Mesendoderm (in vitro differentiated cells): ENCODE results near the gene ZDHHC1.

Experiments
- DNase-seq: peaks from one replicate; pipeline ENCODE4 v3.0.0; 2013
- H2AK5ac ChIP-seq: 2 replicates; pipeline ENCODE4 v1.6.1; 2013; ENCODE audit warnings: low read length, inconsistent platforms
- H2BK120ac ChIP-seq: 2 replicates; pipeline ENCODE4 v1.6.1; 2013; ENCODE audit warnings: low read depth, mild to moderate bottlenecking, low read length, moderate library complexity, mixed read lengths
- H2BK15ac ChIP-seq: replicated peaks from 2 replicates; pipeline ENCODE4 v1.6.1; 2013; ENCODE audit warnings: low read depth, mild to moderate bottlenecking, moderate library complexity
- H2BK5ac ChIP-seq: 2 replicates; pipeline ENCODE4 v1.6.1; 2013; ENCODE audit warnings: low read length, inconsistent platforms
- H3K18ac ChIP-seq: 2 replicates; pipeline ENCODE4 v1.6.1; 2013; ENCODE audit warnings: mild to moderate bottlenecking, low read length, mixed read lengths
- H3K23ac ChIP-seq: one replicate; pipeline ENCODE4 v1.6.1; 2013; ENCODE audit warnings: low read length
- H3K27ac ChIP-seq: 2 replicates; pipeline ENCODE4 v1.5.1; 2013; ENCODE audit warnings: low read depth, mild to moderate bottlenecking, inconsistent platforms, low read length, moderate library complexity
- H3K27me3 ChIP-seq: 2 replicates; pipeline ENCODE4 v1.6.1; 2013; ENCODE audit warnings: low read length, control low read depth, mild to moderate bottlenecking, inconsistent platforms; ENCODE audit not compliant: insufficient read depth, poor library complexity
- H3K36me3 ChIP-seq: 2 replicates; pipeline ENCODE4 v1.6.1; 2013; ENCODE audit warnings: low read length, inconsistent platforms; ENCODE audit not compliant: control insufficient read depth, insufficient read depth
- H3K4ac ChIP-seq: one replicate; pipeline ENCODE4 v1.6.1; 2013; ENCODE audit warnings: low read depth, mild to moderate bottlenecking, low read length, moderate library complexity
- H3K4me1 ChIP-seq: 2 replicates; pipeline ENCODE4 v1.6.1; 2013; ENCODE audit warnings: low read depth, low read length, inconsistent platforms; ENCODE audit not compliant: control insufficient read depth
- H3K4me2 ChIP-seq: 2 replicates; pipeline ENCODE4 v1.6.1; 2013; ENCODE audit warnings: low read length
- H3K4me3 ChIP-seq: 2 replicates; pipeline ENCODE4 v1.5.1; 2013; ENCODE audit warnings: mild to moderate bottlenecking, low read length
- H3K56ac ChIP-seq: one replicate; pipeline ENCODE4 v1.6.1; 2013; ENCODE audit warnings: low read length
- H3K79me1 ChIP-seq: 2 replicates; pipeline ENCODE4 v1.6.1; 2013; ENCODE audit warnings: low read length, inconsistent platforms
- H3K79me2 ChIP-seq: 2 replicates; pipeline ENCODE4 v1.6.1; 2013; ENCODE audit warnings: mild to moderate bottlenecking, low read length; ENCODE audit not compliant: control insufficient read depth, insufficient read depth
- H3K9ac ChIP-seq: 2 replicates; pipeline ENCODE4 v1.6.1; 2013; ENCODE audit warnings: low read length, inconsistent platforms
- H4K5ac ChIP-seq: one replicate; pipeline ENCODE4 v1.6.1; 2013; ENCODE audit warnings: low read length
- H4K8ac ChIP-seq: one replicate; pipeline ENCODE4 v1.6.1; 2013; ENCODE audit warnings: low read depth, mild to moderate bottlenecking, control low read depth, low read length, moderate library complexity
- WGBS: extraction: QIAGEN DNeasy Blood & Tissue Kit; methylation state at CpG from one replicate; pipeline ENCODE4 v1.1.7; 2013; ENCODE audit warnings: low lambda C conversion rate, missing lambda C conversion rate; ENCODE audit not compliant: insufficient coverage; ENCODE audit errors: extremely low coverage; 5-methylcytosine and 5-hydroxymethylcytosine counted together

Gene ZDHHC1

DNA sequence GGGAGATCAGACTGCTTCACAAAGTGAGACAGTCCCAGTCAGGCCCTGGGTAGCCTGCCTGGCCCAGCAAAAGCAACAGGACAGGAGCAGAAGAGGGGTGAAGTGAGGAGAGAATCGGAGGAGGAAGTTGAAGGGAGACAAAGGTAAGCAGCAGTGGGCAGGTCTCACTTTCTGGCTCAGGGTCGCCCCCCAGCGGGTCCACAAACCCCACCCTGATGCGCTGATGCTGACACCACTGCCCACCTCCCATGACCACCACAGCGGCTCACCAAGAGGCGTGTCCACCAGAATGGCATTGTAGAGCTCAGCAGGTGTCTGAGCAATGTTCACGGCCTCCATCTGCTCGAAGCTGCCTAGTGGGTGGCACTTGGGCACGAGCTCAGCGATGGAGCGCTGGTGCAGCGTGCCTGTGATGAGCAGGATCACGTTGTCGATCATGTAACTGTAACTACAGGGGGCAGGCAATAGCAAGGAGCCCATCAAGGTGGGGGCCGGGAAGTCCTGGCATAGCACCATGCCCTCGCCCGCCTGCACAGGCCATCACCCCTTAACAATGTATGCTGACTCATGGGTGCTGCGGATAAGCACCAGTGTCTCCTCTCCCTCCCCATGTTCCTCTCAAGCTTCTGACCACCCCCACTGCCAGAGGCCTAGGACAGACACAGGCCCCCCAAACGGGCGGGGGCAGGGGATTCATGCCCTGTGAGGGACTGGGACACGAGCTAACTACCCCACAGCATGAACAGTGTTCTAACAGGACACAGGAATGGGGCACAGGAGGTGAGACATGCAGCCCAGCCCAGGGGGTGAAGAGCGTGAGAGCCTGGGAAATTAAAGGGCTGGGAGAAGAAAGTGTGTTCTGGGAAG, 28.2 kb upstream of the ZDHHC1 start:
- no peak overlapping the region for H2BK15ac ChIP-seq
- H3K36me3 ChIP-seq, result no peaks in the 10 kb centered on the region
- H2AK5ac ChIP-seq, result no peak overlapping the region
- H2BK120ac ChIP-seq, result no peak overlapping the region
- no peaks in the 10 kb centered on the region for H3K27me3 ChIP-seq
- no peak for DNase-seq
- H3K4me1 ChIP-seq, result no peaks in the 10 kb centered on the region
- H3K4me3 ChIP-seq, result no peak overlapping the region
- H3K79me1 ChIP-seq, result no peaks in the 10 kb centered on the region
- no peak overlapping the region for H3K4ac ChIP-seq
- no peak overlapping the region for H3K23ac ChIP-seq
- no peak overlapping the region for H3K9ac ChIP-seq
- no peak overlapping the region for H4K5ac ChIP-seq
- no peak overlapping the region for H3K4me2 ChIP-seq
- no CpG with 5 or more reads among the region's 22 CpGs for WGBS
- no peak overlapping the region for H3K56ac ChIP-seq
- H4K8ac ChIP-seq, result no peak overlapping the region
- no peak overlapping the region for H3K18ac ChIP-seq
- H3K27ac ChIP-seq, result no peak overlapping the region
- H3K79me2 ChIP-seq, result no peaks in the 10 kb centered on the region
- no peak overlapping the region for H2BK5ac ChIP-seq

DNA sequence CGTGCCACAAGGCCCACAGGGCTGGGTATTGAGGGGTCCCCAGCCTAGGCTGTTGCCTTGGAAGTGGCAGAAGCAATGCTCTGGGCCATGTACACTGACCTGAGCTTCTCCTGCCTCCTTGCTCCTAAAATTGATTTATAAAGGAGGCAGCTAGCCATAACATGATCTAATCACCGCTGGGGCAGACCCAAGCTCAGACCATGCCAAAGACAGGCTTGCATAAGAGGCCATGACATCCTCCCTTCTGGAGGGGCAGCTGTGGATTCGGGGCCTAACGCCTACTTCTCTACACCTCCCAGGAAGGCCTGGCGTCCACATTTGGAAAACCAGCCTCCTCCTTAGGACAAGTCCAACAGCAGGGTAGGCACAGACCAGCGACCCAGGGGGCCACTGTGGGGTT, 27.0 kb upstream of the ZDHHC1 start:
- Histone ChIP-seq H3K4me3 (no peak overlapping the region), H3K36me3 (peaks cover 4% of the 10 kb centered on the region), H3K79me2 (no peaks in the 10 kb centered on the region), H3K9ac (no peak overlapping the region), H3K27ac (no peak overlapping the region), H4K5ac (no peak overlapping the region), H3K56ac (no peak overlapping the region), H2BK15ac (no peak overlapping the region), H3K23ac (no peak overlapping the region), H3K27me3 (no peaks in the 10 kb centered on the region), H2AK5ac (no peak overlapping the region), H3K4ac (no peak overlapping the region), H3K18ac (no peak overlapping the region), H3K79me1 (no peaks in the 10 kb centered on the region), H2BK5ac (no peak overlapping the region), H4K8ac (no peak overlapping the region), H3K4me1 (no peaks in the 10 kb centered on the region), H3K4me2 (no peak overlapping the region), H2BK120ac (no peak overlapping the region)
- WGBS, result no CpG with 5 or more reads among the region's 6 CpGs
- DNase-seq, result no peak

DNA sequence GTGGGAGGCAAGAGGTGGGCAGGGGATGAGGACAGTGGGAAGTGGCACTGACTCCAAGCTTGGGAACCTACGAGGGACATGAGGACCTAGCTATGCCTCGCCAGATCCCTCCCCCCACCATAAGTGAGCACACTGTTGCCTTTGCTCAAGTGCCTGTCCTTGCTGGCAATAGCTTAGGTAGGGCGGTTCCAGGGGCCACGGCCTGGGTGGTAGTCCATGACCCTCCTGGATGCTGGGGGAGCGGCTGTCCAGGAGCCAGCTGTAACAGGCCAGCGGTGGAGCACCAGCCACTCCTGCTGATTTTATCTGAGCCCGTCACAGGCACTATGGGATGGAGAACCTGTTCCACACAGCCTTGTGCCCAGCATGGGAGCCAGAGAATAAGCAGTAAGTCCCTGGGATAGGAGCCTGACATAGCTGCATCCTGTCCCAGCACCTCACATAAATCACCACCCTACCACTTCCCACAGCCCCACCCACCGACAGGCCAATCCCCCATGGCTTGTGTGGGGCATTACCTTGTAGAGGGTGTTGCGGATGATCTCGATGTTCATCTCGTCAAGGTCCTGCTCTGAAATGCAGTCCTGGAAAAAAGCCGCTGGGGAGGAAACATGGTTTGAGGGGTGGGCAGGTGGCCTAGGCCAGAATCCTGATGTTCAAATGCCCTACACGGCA, 26.4 kb upstream of the ZDHHC1 start:
- H2BK120ac ChIP-seq, result no peak overlapping the region
- no peak overlapping the region for H2AK5ac ChIP-seq
- no peaks in the 10 kb centered on the region for H3K4me1 ChIP-seq
- no peak overlapping the region for H3K4ac ChIP-seq
- no peak for DNase-seq
- no CpG with 5 or more reads among the region's 13 CpGs for WGBS
- no peak overlapping the region for H4K5ac ChIP-seq
- H4K8ac ChIP-seq, result no peak overlapping the region
- H3K27me3 ChIP-seq, result no peaks in the 10 kb centered on the region
- H3K79me2 ChIP-seq, result no peaks in the 10 kb centered on the region
- H3K4me2 ChIP-seq, result no peak overlapping the region
- no peak overlapping the region for H3K18ac ChIP-seq
- peaks cover 4% of the 10 kb centered on the region for H3K36me3 ChIP-seq
- H3K9ac ChIP-seq, result no peak overlapping the region
- no peak overlapping the region for H2BK15ac ChIP-seq
- no peak overlapping the region for H3K23ac ChIP-seq
- no peak overlapping the region for H2BK5ac ChIP-seq
- H3K79me1 ChIP-seq, result no peaks in the 10 kb centered on the region
- no peak overlapping the region for H3K27ac ChIP-seq
- H3K4me3 ChIP-seq, result no peak overlapping the region
- no peak overlapping the region for H3K56ac ChIP-seq

DNA sequence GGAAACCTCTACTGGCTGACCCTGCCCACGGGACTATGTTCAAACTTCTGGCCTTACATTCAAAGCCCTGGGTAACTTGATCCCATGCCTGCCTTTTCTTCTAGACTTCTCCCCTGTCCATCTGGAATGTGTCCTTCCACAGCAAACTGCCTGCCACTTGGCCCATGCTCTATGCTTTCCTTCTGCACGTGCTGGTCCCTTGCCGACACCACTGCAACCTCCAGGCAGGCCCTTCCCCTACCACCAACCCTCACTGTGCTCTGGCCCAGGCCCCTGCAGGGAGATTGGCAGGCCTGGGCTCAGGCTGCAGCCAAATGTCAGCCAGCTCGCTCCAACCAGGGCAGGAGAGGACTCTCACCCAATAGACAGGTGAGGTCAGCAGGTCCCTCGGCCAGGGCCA, 25.6 kb upstream of the ZDHHC1 start:
- no peak overlapping the region for H3K56ac ChIP-seq
- no peaks in the 10 kb centered on the region for H3K79me1 ChIP-seq
- no peak overlapping the region for H3K18ac ChIP-seq
- H2BK120ac ChIP-seq, result no peak overlapping the region
- no peak overlapping the region for H3K4me3 ChIP-seq
- no peak for DNase-seq
- no peaks in the 10 kb centered on the region for H3K4me1 ChIP-seq
- no peak overlapping the region for H3K4ac ChIP-seq
- H2BK5ac ChIP-seq, result no peak overlapping the region
- no peak overlapping the region for H3K23ac ChIP-seq
- no peak overlapping the region for H4K8ac ChIP-seq
- H3K79me2 ChIP-seq, result no peaks in the 10 kb centered on the region
- H2BK15ac ChIP-seq, result no peak overlapping the region
- no peak overlapping the region for H3K9ac ChIP-seq
- H3K4me2 ChIP-seq, result no peak overlapping the region
- no peak overlapping the region for H2AK5ac ChIP-seq
- H4K5ac ChIP-seq, result no peak overlapping the region
- H3K27me3 ChIP-seq, result no peaks in the 10 kb centered on the region
- H3K27ac ChIP-seq, result no peak overlapping the region
- peaks cover 4% of the 10 kb centered on the region for H3K36me3 ChIP-seq
- no CpG with 5 or more reads among the region's 5 CpGs for WGBS

DNA sequence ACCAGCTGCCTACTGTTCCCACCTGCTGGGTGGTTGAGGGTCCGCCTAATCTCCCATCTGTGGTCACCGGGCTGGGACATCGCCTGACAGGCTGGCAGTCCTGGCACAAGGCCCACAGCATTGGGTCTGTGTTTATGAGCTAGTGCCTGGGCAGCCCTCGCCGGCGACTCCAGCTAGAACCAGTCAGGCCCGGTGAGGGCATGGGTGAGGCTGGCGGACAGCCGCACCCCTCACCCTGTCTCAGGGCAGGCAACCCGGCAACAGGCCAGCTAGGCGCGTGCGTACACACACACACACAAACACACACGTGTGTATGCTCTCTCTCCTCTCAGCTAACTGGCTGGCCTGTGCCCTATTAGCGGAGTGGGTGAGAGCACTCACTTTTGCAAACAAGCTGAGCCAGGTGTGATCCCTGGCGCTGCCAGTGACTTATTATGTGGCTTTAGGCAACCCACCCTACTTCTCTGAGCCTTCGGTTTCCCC, 25.0 kb upstream of the ZDHHC1 start:
- Histone ChIP-seq H3K27ac (no peak overlapping the region), H4K8ac (no peak overlapping the region), H3K4ac (no peak overlapping the region), H4K5ac (no peak overlapping the region), H3K79me2 (no peaks in the 10 kb centered on the region), H2BK15ac (no peak overlapping the region), H2AK5ac (no peak overlapping the region), H2BK120ac (no peak overlapping the region), H3K27me3 (no peaks in the 10 kb centered on the region), H3K9ac (no peak overlapping the region), H3K4me2 (no peak overlapping the region), H3K56ac (no peak overlapping the region), H3K4me3 (no peak overlapping the region), H3K79me1 (no peaks in the 10 kb centered on the region), H3K18ac (no peak overlapping the region), H3K4me1 (no peaks in the 10 kb centered on the region), H2BK5ac (no peak overlapping the region), H3K36me3 (peaks cover 4% of the 10 kb centered on the region), H3K23ac (peak overlapping the region; percentile 66)
- no peak for DNase-seq
- no CpG with 5 or more reads among the region's 17 CpGs for WGBS
